LHCN-M2 (cell line): Measurements from ENCODE around the gene PRKCH. TPM values are rescaled to one million over a fixed set of nuclear protein-coding genes. Genes with fewer than 3 reads are reported as not detected.

Source experiments
- DNase-seq: peaks from one replicate; pipeline ENCODE4 v3.0.0-alpha.2; 2012; ENCODE audit warnings: low read depth
- total RNA-seq: library from RNA; depleted of rRNA; stranded (reverse); fragments of >200 nt; gene quantifications from 2 replicates; pipeline ENCODE4 v1.2.3, GENCODE V29; 2014

PRKCH gene
- total RNA-seq, 1 experiment from 2014 or later = 13.8 TPM

DNA sequence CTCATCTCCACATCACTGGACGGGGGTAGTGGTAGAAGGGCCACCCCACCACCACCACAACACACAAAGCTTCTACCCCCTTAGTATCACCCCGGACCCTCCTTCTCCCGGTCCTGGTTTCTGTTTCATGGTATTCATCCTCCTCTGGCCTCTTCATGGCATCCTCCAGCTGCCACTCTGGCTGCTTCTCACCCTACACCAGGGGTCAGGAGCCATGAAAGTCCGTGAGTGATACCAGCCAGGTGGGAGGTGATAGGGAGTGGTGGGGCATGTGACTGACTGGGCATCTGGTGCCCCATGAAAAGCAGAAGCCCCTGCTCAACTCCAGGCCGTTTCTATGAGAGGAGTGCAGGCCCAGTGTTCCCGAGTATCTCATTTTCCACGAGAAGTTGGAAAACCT lies 222.6 kb downstream of the PRKCH start:
- no peak for DNase-seq

DNA sequence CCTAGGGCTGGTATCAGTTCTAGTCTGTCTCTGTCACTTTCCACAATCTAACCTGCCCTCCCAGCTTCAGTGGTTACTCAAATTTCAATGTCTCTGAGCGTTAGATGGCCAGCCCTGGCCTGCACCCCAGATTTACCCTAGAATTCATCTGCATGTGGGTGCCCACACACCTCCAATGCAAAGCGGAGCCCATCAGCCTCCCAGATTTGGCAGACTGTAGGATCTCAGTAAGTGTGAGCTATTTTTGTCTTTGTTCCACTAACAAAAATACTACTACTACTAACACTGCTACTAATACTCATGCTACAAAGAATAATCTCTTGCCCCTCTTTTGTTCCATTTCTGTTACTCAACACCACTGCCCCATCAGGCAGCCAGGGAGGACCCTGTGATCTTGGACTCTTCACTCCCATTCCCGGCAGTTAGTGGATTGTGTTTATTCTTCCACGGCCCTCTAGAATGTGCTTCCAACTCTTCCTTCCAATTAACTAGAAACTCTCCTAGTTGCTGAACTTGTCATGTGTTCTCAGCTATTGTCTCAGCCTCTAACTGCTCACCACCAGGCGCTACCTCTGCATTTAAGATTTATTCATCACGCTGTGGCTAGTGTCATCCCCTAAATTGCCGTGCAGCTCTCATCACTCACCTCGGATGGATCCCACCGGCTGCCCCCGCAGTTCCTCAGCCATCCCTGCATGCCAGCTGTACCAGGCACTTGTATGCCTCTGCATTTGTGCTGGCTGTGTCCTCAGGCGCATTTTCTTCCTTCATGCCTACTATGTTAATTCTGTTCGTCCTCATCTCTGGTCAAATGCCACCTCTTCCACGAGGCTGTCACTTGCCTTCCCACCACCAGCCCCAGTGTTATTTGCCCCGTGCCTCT lies 223.3 kb downstream of the PRKCH start:
- no peak for DNase-seq

DNA sequence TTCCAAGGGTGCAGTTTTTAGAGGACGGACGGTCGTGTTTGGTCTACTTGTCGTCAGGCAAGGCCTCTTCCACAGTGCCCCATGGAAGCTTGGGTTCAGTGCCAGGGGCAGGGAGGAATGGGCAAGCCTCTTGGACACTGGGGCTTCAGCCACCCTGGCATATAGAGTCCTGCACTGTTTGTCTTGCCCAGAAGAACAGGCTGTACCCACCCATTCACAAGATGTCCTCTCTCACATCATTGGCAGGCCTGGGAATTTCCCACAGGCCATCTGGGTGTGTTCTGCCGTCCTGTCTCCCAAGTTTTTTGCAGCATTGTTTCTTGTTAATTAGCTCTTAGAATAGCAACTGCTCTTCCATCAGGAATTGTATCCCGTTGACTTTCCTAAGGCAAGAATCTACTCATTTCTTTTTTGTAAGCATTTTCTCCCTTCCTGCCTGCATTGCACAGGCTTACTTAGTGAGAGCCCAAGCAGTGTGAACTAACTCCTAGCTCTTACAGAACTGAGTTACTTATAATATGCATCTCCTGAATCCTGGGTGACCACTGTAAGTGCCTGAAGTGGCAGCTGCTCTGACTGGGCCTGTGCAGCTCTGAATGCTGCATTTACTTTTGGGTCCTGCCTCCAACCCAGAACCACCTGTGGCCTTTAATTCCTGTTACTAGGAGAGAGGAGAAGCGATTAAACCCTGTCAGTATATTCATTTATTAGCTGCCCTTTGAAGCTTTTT lies 224.5 kb downstream of the PRKCH start:
- peak; percentile 39 for DNase-seq

DNA sequence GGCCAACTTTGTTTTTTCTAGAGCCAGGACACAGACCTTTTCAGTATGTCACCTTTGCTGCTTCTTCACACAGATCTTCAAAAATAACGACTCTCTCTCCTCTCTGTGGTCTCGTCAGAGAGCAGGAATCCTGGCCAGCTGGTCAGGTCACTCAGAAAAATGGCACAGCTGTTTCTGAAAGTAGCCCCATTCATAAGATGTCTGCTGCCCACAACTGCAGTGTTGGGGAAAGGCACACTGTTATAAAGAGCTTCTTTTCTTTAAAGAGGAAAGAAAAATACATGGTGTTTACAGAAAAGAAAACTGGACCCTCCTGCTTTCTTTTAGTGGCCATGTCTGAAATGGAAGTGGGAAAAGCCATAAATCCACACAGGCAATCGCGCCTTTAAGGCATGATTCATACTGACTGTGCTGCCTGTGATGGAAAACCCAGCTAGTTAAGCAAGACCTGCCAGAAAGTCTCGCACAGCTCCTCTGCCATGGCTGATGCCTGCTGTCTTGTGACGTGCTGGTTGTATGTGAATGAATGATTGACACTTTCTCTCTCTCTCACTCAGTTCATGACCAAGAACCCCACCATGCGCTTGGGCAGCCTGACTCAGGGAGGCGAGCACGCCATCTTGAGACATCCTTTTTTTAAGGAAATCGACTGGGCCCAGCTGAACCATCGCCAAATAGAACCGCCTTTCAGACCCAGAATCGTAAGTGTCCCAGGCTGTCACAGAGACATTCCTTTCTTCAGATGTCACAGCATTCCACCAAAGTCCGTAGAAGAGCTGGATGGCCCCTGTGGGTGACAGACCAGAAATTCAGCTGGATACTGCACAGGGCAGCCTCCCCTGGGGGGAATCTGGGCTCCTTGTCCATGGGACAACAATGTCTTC lies 226.0 kb downstream of the PRKCH start:
- DNase-seq = peak; percentile 97

DNA sequence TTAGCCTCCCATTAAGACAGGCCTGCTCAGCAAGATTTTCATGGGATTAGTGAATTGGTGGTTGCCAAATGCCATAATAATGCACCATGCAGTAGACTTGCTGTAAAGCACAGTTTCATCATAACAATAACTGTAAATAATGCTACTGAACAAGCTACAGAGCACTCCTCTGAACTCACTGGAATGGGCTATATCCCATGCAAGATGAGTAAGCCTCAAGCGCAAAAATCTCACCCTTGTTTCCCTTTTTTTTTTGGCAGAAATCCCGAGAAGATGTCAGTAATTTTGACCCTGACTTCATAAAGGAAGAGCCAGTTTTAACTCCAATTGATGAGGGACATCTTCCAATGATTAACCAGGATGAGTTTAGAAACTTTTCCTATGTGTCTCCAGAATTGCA lies 228.0 kb downstream of the PRKCH start:
- DNase-seq = peak; percentile 49

DNA sequence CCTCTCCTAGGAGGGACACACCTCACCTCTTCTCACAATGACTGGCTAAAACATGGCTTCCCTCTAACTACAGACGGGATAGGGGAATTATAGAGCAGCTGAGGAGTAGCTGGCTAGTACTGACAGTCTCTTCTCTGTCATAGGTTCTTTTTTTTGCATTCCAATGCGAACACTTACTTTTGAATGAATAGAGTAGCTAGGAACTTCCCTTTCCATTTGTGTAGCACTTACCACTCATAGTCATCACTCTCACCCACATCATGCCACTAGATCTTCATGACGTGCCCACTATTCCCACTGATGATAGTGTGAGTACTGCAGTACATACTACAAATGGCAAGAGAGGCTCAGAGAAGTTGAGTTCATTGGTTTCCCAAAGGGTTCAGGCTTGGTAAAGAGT lies 230.0 kb downstream of the PRKCH start:
- no peak for DNase-seq

DNA sequence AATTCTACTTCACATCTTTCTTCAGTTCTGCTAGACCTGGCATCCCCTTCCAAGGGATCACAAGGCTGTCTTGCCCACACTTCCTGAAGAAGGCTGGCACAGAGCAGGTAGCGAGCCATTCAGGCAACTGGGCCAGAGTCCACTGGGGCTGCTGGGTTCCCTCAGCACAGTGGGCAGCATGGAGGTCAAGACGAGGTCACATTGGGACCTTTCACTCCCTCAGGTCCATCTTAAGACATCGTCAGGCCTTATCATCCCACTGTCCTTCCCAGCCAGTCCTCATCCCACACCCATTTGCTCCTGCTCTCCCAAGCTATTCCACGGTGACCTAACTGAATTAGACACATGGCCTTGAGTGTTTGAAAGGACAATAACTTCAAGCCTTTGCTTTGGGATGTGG lies 230.9 kb downstream of the PRKCH start:
- DNase-seq = no peak

DNA sequence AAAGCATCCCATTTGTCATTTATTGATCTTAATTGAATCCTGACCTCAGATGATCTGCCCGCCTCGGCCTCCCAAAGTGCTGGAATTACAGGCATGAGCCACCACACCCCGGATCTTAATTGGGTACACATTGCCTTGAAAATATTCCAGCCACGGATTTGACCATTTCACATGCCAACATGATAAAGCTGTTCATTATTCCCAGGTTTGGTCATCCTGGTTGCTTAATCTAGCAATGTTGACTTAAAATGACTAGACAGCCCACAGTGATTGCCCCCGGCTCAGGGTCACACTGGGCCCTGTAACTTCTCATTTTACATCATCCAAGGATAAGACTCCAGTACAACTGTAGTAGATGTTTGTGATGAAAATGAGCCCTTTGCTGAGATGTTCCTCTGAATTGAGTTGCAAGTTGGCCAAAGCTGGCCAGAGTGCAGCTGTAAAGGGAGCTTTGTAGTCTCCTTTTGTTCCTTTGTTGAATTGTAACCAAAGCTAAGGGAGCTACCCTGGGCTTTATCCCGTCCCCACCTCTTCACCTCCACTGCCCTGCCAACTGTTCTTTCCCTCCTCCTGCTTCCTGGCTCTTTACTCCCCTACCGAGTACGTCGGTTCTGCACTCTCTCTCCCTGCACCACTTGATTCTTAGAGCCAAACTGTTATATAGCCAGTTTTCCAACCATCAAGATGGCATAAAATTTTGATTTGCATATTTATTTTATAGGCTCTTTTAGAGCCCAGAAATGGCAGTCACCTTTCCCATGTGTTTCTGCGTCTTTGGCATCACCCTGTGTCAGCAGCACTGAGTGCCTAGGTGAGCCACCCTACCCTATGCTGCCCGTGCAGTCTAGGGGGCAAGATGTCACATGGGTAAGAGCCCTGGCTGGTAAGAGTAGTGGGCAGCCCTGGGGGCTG lies 232.6 kb downstream of the PRKCH start:
- peak; percentile 99 for DNase-seq

DNA sequence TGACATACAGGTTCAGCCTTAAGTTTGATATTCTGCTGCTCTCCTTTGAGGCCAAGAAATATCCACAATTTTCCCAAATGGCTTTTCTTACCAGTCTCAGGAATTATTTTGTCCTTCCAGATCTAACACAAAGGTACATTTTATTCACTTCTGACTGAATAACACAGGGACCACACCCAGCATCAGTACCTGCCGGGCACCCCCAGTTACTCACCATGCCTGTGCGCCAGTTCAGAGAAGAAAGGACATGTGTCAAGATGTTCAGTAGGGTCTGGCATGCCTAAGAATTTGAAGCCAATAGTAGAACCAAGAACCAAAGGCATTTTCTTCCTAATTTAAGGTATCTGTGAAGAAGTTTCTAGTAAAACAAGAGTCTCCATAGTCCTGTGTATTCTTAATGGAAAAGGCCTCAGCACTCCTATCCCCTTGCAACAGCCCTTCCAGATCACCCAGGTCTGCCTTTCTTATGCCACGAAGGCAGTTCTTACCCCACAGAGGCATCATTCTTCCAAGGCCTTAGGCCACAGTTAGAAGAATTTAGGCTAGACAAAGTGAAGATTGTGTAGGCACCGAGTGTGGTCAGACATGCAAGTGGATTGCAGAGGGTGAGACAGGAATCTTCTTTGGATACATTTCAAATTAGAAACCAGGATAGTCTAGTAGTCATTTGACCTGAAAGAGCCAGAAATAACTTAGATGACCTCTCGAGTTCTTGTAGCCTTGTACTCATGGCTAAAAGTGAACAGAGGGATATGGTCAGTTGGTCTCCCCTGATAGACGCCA lies 233.9 kb downstream of the PRKCH start:
- DNase-seq = peak; percentile 70

DNA sequence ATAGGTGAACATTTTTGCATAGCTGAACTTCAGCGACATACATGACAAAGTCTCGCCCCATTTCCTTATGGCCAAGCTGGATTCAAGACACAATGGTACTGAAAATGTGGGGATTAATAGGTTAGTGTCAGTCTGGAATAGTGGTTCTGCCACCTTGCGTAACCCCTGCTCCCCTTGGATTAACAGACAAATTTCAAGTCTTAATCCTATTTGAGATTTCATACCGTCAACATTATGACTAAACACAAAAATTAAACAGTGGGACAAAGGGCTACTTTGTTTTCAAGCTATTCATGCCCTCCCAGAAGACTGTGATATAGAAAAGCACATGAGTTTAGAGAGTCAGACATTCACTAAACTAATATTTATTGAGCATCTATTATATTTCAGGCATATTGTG lies 235.1 kb downstream of the PRKCH start:
- no peak for DNase-seq

DNA sequence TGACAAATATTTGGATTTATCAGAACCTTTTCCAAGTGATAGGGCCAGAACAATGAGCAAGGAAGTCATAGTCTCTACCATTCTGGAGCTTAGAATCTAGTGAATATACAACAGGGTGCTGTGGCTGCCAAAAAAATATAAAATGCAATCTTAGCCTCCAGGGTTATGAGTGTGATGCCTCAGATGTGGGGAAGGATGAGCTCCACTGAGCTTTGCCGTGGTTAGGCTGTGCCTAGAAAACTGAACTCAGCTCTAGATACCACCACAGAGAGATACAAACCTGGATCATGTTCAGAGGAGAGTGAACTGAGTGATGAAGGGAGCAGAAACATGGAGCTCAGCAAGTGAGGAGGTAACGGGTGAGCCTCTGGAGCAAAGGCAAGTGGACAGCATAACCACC lies 235.9 kb downstream of the PRKCH start:
- no peak for DNase-seq

DNA sequence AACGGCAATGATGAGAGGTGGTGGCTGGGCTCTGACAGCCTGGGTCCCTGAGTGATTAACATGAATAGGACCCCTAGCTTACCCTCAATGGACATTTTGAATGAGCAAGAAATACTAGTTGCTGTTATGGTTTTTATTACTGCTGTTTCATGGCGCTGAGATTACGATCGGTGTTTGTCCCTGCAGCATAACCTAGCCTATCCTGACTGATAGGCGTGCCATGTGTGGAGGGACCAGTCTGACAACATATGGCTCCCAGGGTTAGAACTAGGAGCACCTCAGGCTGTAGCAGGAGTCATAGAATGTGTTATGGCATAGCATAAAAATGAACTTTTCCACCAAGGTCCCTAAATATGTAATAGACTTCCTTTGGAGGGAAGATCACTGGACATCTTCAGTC lies 236.5 kb downstream of the PRKCH start:
- no peak for DNase-seq

DNA sequence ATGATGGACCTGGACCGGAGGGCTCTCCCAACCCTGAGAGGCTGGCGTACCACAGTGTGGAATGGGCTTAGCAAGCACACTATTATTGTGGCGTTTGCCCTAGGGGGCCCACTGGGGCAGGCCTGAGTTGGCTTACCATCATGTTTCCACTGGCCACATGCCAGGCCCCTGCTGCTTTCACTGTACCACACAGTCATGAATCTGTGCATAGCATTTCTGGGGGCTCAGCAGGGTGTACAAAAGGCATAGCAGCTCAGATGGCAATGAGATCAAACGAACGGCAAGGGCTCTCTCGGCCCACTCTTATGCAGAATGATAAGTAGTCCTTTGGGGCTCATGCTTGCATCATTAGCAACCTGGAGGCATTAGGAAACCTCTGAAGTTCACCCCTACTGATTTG lies 236.9 kb downstream of the PRKCH start:
- DNase-seq = no peak

DNA sequence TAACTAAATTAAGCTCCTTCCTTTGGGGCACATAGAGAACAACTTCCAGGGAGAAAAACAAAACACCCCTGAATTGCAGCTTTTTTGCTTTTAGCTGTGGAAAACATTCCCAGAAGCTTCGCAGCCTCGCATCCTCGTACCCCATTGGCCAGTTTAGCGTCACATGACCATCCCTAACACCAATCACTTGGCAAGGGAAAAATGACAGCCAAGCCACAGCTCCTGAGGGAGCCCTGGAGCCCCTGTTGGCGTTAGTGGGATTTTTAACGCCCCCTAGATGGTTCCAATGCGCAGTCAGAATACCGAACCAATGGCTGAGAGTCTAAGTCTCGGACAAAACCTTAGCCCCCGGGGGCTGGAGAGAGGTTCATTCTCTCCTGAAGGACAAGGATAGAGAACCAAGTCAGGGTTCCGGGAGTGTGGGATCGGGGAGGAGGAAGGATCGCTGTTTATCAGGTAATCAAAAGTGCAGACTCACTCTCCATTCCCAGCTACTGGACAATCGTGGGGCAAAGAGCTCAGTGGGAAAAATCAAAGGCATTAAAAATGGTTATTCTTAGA lies 238.3 kb downstream of the PRKCH start:
- DNase-seq = no peak

DNA sequence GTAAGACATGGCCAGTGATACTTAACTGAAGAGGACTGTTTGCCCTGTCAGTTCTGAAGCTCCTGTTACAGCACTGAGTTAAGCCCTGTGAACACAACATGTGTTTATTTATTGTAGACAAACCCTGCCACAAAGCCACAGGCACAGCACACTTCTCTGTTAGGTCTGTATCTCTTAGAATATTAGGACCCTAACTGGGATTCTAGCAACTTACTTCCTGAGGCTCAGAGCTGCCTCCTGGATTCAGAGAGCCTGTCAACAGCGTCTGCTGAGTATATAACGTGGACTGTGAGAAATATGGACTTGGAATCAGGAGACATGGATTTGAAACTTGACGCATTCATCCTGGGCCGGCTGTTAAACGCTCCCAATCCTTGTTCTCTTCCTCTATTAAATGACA lies 238.9 kb downstream of the PRKCH start:
- DNase-seq = peak; percentile 85

DNA sequence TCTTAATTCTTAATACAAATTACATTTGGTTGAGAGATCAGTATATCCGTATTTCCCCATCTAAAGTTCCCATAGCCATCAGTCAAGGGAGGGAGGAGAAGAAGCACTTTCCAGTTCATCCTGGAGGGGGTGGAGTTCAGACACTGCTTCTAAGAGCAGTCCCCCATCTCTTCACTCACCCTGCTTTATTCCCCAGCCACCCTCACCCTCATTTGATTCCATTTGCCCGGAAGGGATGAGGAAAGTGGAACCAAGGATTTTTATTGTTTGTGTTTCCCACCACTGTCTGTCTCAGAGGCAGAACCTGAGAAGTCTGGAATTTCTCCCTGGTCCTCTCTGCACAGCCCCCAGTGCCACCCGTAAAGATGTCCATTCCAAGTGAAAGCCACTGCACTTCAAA lies 239.7 kb downstream of the PRKCH start:
- DNase-seq = peak; percentile 91

DNA sequence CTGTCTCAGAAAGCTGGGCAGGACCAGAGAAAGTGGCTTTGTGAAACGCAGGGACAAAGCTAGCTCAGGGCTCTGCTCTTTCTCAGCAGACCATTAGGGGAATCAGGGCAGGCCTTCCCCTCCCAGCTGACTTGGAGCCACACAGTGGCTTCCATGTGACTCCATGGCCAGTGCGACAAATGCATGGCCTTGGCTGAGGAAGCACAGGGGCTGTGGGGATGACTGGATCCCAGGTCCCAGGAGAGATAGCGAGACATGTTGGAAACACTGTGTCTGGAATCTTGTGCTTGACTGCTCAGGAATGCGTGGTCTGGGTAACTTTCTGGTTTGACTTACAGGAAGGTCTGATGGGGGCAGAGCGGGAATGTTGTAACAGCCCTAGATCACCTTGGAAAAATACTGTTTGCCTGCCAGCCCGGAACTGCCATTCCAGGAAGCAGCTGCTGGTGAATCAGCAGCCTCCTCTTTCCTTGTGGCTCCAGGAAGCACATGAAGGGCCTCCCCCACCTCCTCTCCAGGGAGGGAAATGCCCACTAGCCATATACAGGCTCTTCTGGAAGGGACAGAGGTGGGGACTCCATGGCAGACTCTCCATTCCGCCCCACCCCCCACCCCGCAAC lies 240.4 kb downstream of the PRKCH start:
- peak; percentile 100 for DNase-seq

DNA sequence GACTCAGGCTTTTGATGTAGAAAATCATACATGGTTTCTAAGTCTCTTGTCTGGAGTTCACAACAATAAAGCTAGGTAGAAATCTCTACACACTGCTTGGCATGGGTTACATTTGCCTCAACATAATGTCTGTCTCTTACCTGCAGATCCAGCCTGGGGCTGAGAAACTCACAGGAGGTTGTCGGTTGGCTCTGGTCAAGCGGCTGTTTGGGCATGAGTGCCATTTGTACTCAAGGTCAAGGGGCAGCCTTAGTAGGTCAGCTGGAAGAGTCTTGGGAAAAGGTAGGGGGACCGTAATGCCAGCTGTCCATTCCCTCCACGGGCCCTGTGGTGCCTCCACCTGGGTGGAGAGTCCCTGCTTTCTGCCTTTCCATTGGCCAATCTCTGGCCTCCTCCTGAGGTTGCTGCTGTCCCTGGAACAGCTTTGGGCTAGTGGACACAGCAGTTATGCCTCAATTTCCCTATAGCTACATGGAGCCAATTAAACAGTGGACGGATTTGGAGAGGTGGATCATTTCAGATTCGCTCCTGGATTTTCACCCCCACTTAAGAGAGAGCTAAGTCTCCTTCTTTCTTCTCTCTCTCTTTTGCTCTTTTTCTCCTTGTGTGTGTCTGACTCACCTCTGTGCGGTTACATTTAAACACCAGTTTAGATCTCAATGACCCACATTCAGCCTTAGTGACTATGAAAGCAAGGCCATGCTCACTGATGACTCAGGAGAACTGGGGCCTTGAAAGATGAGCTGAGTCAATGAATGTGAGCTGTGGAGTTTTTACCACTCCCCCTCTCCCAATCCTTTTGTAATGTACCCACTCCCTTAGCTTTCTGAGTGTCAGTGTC lies 241.2 kb downstream of the PRKCH start:
- DNase-seq = peak; percentile 100
